ENCODE data around the gene GPR137.
"Not testable (repeated sequence)": the region's sequence is repeated elsewhere in the genome, so short reads cannot be mapped to it uniquely, and the experiment has no call there.

Gene GPR137

DNA sequence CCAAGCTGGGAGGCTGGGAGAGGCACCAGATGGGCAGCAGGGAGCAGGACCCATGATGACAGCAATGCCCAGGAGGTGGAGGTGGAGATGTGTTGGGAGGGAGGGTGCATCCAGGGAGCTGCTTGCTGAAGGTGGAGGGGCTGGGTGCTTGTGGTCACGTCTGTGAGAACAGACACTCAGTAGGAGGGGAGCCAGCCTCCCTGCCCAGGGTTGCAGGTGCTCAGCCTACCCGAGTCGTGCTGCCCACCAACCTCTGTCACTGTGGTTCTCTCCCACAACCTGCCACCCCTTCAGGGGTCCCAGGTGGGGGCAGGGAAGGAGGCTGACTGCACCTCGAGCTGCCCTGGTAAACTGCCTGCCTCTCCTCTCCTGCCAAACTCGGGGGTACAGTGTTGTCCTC lies 37.7 kb downstream of the GPR137 start:
- Histone ChIP-seq H3K4me1 (ENCODE audit: insufficient read depth, low read length) (peaks cover 7% of the 10 kb centered on the region), H3K27me3 (ENCODE audit: insufficient read depth, low read length) (no peaks in the 10 kb centered on the region)

DNA sequence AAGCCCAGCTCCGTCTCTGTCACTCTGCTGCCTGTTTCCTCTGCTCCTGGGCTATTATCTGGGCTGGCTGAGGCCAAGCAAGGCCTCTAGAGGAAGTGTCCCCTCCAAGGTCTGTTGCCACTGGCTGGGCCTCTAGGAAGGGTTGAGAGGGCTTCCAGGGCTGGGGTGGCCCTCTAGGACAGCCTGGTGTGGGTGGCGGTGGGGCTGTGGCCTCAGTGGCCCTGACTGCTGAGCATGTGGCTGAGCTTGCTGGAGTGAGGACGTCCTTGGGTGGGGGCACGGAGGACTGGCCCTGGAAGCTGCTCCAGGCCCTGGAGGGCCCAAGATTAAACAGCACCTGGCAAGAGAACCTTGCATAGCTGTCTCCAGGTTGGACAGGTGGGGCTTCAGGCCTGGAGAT lies 38.3 kb downstream of the GPR137 start:
- H2AFZ ChIP-seq (ENCODE audit: low read depth, low read length); H3K9me3 ChIP-seq (ENCODE audit: low read length); H3K4me3 ChIP-seq (ENCODE audit: low read length); H3K27me3 ChIP-seq (ENCODE audit: insufficient read depth, low read length); H3K4me1 ChIP-seq (ENCODE audit: insufficient read depth, low read length); H3K36me3 ChIP-seq (ENCODE audit: insufficient read depth, low read length): not testable (repeated sequence)

More for the DNA sequence above, 37.7 kb downstream of the GPR137 start:
- no peak overlapping the region for H3K4me3 ChIP-seq (ENCODE audit: low read length)
- H3K36me3 ChIP-seq (ENCODE audit: insufficient read depth, low read length) = peaks cover 2% of the 10 kb centered on the region
- H3K9me3 ChIP-seq (ENCODE audit: low read length) = no peaks in the 10 kb centered on the region
- no peak overlapping the region for H2AFZ ChIP-seq (ENCODE audit: low read depth, low read length)

DNA sequence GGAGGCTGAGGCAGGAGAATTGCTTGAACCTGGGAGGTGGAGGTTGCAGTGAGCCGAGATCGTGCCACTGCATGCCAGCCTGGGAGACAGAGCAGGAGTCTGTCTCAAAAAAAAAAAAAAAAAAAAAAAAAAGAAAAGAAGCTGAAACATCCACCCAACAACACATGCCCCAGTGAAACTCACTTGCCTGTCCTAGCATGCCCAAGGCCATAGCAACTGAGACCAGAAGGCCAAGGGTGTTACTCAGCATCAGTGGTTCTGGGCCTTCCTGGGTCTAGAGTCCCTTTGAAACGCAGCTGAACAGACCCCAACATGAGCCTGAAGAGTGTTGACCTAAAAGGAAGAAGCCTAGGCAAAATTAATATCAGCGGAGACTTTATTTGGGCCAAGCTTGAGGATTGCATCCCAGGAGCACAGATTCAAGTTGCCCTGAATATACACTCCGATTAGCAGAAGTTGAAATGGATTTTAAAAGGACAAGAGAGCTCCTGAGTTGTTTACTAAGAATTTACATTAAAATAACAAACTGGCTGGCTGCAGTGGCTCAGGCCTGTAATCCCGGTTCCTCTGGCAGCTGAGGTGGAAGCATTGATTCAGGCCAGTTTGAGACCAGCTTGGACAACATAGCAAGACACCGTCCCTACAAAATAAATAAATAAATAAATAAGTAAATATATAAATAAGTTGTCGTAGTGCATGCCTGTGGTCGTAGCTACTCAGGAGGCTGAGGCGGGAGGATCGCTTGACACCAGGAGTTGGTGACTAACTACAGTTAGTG lies 39.2 kb downstream of the GPR137 start:
- no peaks in the 10 kb centered on the region for H3K9me3 ChIP-seq (ENCODE audit: low read length)
- no peaks in the 10 kb centered on the region for H3K27me3 ChIP-seq (ENCODE audit: insufficient read depth, low read length)

DNA sequence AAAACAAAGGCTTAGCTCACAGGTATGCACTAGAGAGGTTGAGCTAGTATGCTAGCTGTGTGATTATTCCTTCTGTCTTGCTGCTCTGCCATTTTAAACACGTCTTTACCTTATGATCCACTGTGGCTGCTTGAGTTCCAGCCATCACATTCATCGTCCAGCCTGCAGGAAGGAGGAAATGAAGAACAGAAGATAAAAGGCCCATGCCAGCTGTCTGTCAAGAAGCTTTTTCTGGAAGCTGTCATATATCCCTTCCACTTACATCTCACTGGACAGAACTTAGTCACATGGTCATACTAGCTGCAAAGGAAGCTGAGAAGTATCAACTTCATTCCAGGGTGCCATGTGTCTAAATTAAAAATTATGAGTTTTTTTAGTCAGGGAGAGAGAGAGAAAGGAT lies 41.7 kb downstream of the GPR137 start:
- Histone ChIP-seq H3K4me3 (ENCODE audit: low read length) (no peak overlapping the region), H3K36me3 (ENCODE audit: insufficient read depth, low read length) (no peaks in the 10 kb centered on the region), H3K27me3 (ENCODE audit: insufficient read depth, low read length) (no peaks in the 10 kb centered on the region), H3K4me1 (ENCODE audit: insufficient read depth, low read length) (no peaks in the 10 kb centered on the region), H3K9me3 (ENCODE audit: low read length) (no peaks in the 10 kb centered on the region), H2AFZ (ENCODE audit: low read depth, low read length) (no peak overlapping the region)

More for the DNA sequence above, 39.2 kb downstream of the GPR137 start:
- Histone ChIP-seq H2AFZ (ENCODE audit: low read depth, low read length) (no peak overlapping the region), H3K4me1 (ENCODE audit: insufficient read depth, low read length) (no peaks in the 10 kb centered on the region), H3K36me3 (ENCODE audit: insufficient read depth, low read length) (peaks cover 2% of the 10 kb centered on the region), H3K4me3 (ENCODE audit: low read length) (no peak overlapping the region)

DNA sequence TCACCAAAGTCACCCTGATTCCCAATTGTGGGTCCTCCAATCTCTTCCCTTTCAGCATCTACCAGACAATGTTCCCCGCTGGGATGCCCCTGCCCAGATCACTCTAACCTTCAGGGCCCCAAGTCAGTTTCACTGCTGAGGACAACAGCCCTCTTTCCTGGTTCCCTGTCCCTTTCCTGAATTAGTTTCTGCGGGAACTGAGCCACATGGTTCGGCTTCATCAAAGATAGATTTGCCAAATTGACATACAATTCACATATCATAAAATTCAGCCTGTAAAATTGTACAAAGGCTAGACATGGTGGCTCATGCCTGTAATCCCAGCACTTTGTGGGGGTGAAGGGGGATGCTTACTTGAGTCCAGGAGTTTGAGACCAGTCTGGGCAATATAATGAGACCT lies 42.3 kb downstream of the GPR137 start:
- H3K4me3 ChIP-seq (ENCODE audit: low read length) = no peak overlapping the region
- no peaks in the 10 kb centered on the region for H3K27me3 ChIP-seq (ENCODE audit: insufficient read depth, low read length)
- H2AFZ ChIP-seq (ENCODE audit: low read depth, low read length) = no peak overlapping the region
- H3K36me3 ChIP-seq (ENCODE audit: insufficient read depth, low read length) = no peaks in the 10 kb centered on the region
- no peaks in the 10 kb centered on the region for H3K4me1 ChIP-seq (ENCODE audit: insufficient read depth, low read length)
- H3K9me3 ChIP-seq (ENCODE audit: low read length) = no peaks in the 10 kb centered on the region

DNA sequence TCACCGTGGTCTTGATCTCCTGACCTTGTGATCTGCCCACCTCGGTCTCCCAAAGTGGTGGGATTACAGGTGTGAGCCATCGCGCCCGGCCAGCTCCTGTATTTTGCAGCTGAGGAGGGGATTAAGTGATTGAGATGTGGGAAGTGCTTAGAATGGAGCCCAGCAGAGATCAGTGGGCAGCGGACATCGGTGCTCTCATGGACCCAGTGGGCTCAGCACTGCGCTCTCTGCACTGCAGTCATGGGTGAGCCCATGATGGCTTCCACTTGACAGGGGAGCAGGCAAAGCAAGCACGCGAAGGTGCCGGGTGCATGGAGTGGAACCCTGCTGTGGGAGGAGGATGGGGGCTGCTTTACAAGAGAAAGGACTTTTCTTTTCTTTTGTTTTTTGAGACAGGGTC lies 45.2 kb downstream of the GPR137 start:
- Histone ChIP-seq H3K36me3 (ENCODE audit: insufficient read depth, low read length) (no peaks in the 10 kb centered on the region), H3K4me3 (ENCODE audit: low read length) (no peak overlapping the region), H2AFZ (ENCODE audit: low read depth, low read length) (no peak overlapping the region), H3K4me1 (ENCODE audit: insufficient read depth, low read length) (peaks cover 2% of the 10 kb centered on the region), H3K9me3 (ENCODE audit: low read length) (no peaks in the 10 kb centered on the region), H3K27me3 (ENCODE audit: insufficient read depth, low read length) (no peaks in the 10 kb centered on the region)

DNA sequence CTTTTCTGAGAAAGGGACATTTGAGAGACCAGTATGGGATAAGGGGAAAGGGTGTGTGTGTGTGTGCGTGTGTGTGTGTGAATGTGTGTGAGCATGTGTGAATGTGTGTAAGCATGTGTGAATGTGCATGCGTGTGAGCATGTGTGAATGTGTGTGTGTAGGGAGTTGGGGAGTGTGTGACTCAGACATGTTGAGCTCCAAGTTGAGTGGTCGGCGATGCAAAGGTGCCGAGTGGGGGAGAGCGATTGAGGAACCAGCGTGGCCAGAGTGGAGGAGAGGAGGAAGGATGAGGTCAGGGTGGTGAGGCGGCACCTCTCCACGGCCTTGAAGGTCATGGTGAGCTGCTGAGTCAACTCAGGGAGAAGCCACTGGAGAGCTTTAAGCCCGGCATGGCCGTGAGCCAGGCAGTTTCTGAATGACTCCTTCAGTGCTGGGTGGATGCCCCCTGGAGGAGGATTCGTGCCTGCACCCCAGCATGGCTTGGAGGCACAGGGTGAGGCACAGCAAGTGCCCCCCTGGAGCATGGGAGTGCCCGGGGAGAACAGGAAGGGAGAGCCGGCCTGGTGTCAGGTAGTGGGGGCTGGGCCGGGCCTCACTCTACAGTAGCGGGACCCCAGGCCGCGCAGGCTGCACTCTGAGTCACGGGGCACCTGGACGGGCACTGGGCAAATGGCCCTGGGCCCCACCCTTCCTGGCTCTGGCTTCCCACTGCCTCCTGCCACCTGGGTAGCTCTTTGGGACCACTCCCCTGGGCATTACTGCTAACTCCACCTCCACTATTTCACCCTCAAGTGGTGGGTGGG lies 46.1 kb downstream of the GPR137 start:
- Histone ChIP-seq H2AFZ (ENCODE audit: low read depth, low read length) (no peak overlapping the region), H3K27me3 (ENCODE audit: insufficient read depth, low read length) (no peaks in the 10 kb centered on the region), H3K36me3 (ENCODE audit: insufficient read depth, low read length) (no peaks in the 10 kb centered on the region), H3K9me3 (ENCODE audit: low read length) (no peaks in the 10 kb centered on the region), H3K4me1 (ENCODE audit: insufficient read depth, low read length) (peaks cover 2% of the 10 kb centered on the region), H3K4me3 (ENCODE audit: low read length) (no peak overlapping the region)

DNA sequence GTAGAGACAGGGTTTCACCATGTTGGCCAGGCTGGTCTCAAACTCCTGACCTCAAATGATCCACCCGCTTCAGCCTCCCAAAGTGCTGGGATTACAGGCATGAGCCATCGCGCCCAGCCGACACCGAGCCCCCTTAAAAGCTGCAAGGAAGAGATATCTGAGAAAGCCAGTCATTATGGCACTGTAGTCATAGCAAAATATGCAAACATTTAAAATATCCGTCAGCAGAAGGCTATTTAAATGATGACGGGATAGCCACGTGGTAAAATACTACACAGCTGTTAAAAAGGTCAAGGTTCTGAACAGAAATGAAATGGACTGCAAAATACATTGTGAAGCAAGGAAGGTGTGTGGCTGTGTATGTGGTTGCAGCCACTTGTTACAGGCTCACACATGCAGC lies 47.9 kb downstream of the GPR137 start:
- H3K27me3 ChIP-seq (ENCODE audit: insufficient read depth, low read length) = no peaks in the 10 kb centered on the region
- H3K4me3 ChIP-seq (ENCODE audit: low read length) = no peak overlapping the region

DNA sequence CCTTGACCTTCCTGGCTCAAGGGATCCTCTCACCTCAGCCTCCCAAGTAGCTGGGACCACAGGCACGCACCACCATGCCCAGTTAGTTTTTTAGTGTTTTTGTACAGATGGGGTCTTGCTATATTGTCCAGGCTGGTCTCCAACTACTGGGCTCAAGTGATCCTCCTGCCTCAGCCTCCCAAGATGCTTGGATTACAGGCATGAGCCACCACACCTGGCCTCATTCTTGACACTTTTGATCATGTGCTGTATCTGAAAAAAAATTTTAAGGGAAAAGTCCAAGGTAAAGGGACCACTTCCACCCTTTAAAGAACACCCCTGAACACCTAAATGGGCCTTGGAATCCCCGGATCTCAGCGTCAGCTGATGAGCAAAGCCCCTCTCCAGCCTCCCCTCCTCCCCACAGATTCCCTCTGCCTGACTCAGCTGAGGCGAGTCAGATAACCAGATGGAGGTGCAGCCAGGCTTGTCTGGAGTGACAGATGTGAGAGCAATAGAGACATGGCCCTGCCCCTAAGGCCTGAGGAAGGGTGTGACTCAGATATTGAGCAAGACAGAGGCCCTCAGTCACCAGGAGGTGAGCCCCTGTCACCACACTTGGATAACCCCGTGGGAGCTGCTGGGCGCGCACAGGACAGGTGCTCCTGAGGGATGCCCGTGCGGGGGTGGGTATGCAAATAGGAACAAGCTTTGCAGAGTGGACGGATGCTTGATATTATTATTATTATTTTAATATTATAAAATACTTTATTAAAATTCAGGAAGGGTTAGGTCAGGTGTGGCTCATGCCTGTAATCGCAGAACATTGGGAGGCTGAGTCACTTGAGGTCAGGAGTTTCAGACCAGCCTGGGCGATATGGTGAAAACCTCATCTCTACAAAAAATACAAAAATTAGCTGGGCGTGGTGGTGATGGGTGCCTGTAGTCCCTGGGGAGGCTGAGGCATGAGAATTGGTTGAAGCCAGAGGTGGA lies 49.4 kb downstream of the GPR137 start:
- Histone ChIP-seq H2AFZ (ENCODE audit: low read depth, low read length) (no peak overlapping the region), H3K4me1 (ENCODE audit: insufficient read depth, low read length) (peaks cover 2% of the 10 kb centered on the region), H3K36me3 (ENCODE audit: insufficient read depth, low read length) (no peaks in the 10 kb centered on the region), H3K27me3 (ENCODE audit: insufficient read depth, low read length) (peaks cover 12% of the 10 kb centered on the region), H3K9me3 (ENCODE audit: low read length) (no peaks in the 10 kb centered on the region), H3K4me3 (ENCODE audit: low read length) (no peak overlapping the region)

More for the DNA sequence above, 47.9 kb downstream of the GPR137 start:
- Histone ChIP-seq H2AFZ (ENCODE audit: low read depth, low read length) (no peak overlapping the region), H3K9me3 (ENCODE audit: low read length) (no peaks in the 10 kb centered on the region), H3K36me3 (ENCODE audit: insufficient read depth, low read length) (no peaks in the 10 kb centered on the region), H3K4me1 (ENCODE audit: insufficient read depth, low read length) (peaks cover 2% of the 10 kb centered on the region)

DNA sequence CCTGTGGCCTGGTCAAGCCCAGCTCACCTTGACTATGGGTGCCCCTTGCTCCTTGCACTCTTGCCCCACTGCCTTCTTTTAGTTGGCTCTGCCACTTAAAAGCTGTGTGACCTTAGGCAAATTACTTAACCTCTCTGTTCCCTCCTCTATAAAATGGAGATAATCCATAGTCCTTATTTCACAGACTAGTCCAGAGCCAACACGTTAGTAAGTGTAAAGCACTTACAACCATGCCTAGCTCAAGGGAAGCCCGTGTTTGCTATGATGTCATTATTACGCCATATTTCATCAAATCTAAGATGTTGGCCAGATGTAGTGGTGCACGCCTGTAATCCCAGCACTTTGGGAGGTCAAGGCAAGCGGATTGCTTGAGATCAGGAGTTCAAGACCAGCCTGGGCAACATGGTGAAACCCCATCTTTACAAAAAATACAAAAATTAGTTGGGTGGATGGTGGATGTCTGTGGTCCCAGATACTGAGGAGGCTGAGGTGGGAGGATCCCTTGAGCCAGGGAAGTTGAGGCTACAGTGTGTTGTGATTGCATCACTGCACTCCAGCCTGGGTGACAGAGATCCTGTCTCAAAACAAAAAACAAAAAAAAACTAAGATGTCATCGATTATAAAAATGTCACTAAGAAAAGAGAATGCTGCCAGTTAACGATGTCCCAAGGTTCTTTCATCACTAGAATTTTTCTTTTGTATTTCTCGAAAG lies 52.0 kb downstream of the GPR137 start:
- Histone ChIP-seq H3K27me3 (ENCODE audit: insufficient read depth, low read length) (peaks cover 26% of the 10 kb centered on the region), H3K4me1 (ENCODE audit: insufficient read depth, low read length) (peaks cover 2% of the 10 kb centered on the region), H3K4me3 (ENCODE audit: low read length) (no peak overlapping the region), H3K36me3 (ENCODE audit: insufficient read depth, low read length) (no peaks in the 10 kb centered on the region), H2AFZ (ENCODE audit: low read depth, low read length) (no peak overlapping the region), H3K9me3 (ENCODE audit: low read length) (no peaks in the 10 kb centered on the region)

DNA sequence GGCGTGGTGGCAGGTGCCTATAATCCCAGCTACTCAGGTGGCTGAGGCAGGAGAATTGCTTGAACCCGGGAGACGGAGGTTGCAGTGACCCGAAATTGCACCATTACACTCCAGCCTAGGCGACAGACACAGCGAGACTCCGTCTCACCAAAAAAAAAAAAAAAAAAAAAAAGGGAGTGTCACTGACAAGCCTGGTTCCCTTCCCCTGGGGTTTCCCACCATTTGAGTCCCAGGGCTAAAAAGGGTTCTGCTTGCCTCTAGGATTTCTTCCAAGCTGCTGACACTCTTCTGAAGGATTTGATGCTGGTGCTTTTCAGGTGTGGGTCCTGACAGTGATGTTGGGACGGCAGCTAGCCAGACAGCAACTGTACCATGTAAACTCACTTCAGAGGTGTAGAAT lies 53.1 kb downstream of the GPR137 start:
- H3K27me3 ChIP-seq (ENCODE audit: insufficient read depth, low read length) = peaks cover 26% of the 10 kb centered on the region
- H3K4me3 ChIP-seq (ENCODE audit: low read length) = no peak overlapping the region
- no peaks in the 10 kb centered on the region for H3K36me3 ChIP-seq (ENCODE audit: insufficient read depth, low read length)
- no peaks in the 10 kb centered on the region for H3K9me3 ChIP-seq (ENCODE audit: low read length)
- H3K4me1 ChIP-seq (ENCODE audit: insufficient read depth, low read length) = peaks cover 2% of the 10 kb centered on the region
- no peak overlapping the region for H2AFZ ChIP-seq (ENCODE audit: low read depth, low read length)

Measured in neuron (in vitro differentiated cells).